Tibial nerve (tissue), 4 donors: ENCODE data around the gene RPGR.

ENCODE experiments used
- CTCF ChIP-seq, 5 experiments: fragments of 200-600 bp in 3 of 5; fragments of 450-650 bp in 2 of 5; sonication (generic) in 3 of 5; IDR thresholded peaks; one replicate each; pipeline ENCODE4 v1.5.1; 2016 to 2019; ENCODE audit warnings: antibody characterized with exemption in 5 of 5, mild to moderate bottlenecking in 3 of 5, moderate library complexity in 2 of 5
- EP300 ChIP-seq, 2 donors: sonication (generic); formaldehyde crosslinking; IDR thresholded peaks; one replicate each; pipeline ENCODE4 v1.6.1; 2017; ENCODE audit warnings: antibody characterized with exemption in 2 of 2, mild to moderate bottlenecking in 1 of 2
- POLR2A ChIP-seq, 2 donors: fragments of 450-650 bp; IDR thresholded peaks; one replicate each; pipeline ENCODE4 v1.6.1; 2017; ENCODE audit warnings: antibody characterized with exemption in 2 of 2, mild to moderate bottlenecking in 2 of 2, moderate library complexity in 2 of 2

GRCh38 chrX:38365954-38366353 is 38.6 kb upstream of the RPGR start:
- TF ChIP-seq CTCF (IDR thresholded peaks at IDR 0.05), result no peak
- TF ChIP-seq EP300 (IDR thresholded peaks at IDR 0.05), result no peak
- TF ChIP-seq POLR2A (IDR thresholded peaks at IDR 0.05), result no peak
